ENCODE data around the gene LRBA.

DNA sequence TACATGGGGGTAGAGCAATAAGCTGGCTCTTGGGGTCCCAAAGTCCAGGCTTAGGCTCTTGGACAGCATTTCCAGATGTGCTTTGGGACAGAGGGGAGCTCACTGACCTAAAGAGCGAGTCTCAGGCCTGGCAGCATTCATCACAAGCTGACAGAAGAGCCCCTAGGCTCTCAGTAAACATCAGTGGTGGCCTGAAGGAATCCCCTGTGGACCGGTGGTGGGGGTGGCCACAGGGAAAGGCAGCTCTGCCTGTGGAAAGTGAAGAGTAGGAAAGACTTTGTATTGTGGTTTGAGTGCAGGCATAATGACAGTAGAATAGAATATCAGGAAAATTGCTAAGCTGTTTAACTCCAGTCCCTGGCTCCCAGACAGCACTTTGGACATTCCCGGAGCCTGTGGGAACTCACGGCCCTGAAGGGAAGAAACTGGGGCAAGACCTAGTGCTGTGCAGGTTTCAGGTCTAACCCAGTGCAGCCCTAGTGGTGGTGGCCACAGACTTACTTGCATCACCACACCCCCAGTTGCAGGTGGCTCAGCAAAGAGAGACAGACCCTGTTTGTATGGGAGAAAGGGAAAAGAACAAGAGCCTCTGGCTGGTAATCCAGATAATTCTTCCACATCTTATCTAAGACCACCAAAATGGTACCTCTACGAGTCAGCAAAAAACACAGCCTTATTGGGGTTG lies 291.2 kb downstream of the LRBA start:
- TF ChIP-seq POLR2AphosphoS5 (IDR thresholded peaks at IDR 0.05; ENCODE audit: low read depth, low read length), result no peak
- no peak for TF ChIP-seq POLR2A (IDR thresholded peaks at IDR 0.05; ENCODE audit: low read depth, low read length)
- no peak for TF ChIP-seq TAF1 (IDR thresholded peaks at IDR 0.05; ENCODE audit: borderline replicate concordance, low read depth, low read length)

All from GM12892 (cell line).